ENCODE measurements around the gene IL20RA. TPM values are rescaled to one million over a fixed set of nuclear protein-coding genes. Genes with fewer than 3 reads are reported as not detected.

The IL20RA gene
- total RNA-seq, 1 experiment from 2014 or later = 3.1 TPM

DNA sequence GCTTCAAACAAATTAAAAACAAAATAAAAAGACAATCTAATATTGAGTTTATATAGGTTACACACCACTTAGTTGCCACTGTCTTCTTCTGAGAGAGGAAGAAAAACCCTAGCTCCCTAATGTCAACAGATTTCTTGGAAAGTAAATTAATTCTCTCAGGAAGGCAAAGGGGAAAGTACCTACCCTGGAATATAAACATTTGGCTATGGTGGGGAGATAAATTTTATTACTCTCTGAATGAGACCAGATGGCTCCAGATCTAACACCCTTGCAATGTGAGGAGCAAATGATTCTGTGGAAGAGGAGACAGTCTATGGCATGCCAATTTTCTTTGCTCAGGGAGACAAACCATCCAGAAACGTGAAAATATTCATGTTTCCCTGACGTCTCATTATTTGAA, 4.3 kb upstream of the IL20RA start:
- no TSS peak for BruUV-seq (replicated peaks)
- H3K27me3 Mint-ChIP-seq (ENCODE audit: unreplicated experiment) = no peaks in the 10 kb centered on the region
- H3K9me3 Mint-ChIP-seq (ENCODE audit: low read depth, unreplicated experiment) = no peaks in the 10 kb centered on the region
- no peak overlapping the region for H3K4me3 Mint-ChIP-seq (ENCODE audit: low read depth, unreplicated experiment)
- TF ChIP-seq, protein P1, sequence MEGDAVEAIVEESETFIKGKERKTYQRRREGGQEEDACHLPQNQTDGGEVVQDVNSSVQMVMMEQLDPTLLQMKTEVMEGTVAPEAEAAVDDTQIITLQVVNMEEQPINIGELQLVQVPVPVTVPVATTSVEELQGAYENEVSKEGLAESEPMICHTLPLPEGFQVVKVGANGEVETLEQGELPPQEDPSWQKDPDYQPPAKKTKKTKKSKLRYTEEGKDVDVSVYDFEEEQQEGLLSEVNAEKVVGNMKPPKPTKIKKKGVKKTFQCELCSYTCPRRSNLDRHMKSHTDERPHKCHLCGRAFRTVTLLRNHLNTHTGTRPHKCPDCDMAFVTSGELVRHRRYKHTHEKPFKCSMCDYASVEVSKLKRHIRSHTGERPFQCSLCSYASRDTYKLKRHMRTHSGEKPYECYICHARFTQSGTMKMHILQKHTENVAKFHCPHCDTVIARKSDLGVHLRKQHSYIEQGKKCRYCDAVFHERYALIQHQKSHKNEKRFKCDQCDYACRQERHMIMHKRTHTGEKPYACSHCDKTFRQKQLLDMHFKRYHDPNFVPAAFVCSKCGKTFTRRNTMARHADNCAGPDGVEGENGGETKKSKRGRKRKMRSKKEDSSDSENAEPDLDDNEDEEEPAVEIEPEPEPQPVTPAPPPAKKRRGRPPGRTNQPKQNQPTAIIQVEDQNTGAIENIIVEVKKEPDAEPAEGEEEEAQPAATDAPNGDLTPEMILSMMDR (IDR thresholded peaks at IDR 0.05; ENCODE audit: unreplicated experiment) = no peak
- no peaks in the 10 kb centered on the region for H3K4me1 Mint-ChIP-seq (ENCODE audit: low read depth, unreplicated experiment)
- CTCF ChIA-PET = no interaction called here
- intact Hi-C loops (cut with micrococcal nuclease; ENCODE audit: unreplicated experiment) = no loop called here
- H3K27ac Mint-ChIP-seq (ENCODE audit: unreplicated experiment) = no peak overlapping the region
- DNase-seq = no peak
- H3K36me3 Mint-ChIP-seq (ENCODE audit: insufficient read depth, unreplicated experiment) = peaks cover 3% of the 10 kb centered on the region

DNA sequence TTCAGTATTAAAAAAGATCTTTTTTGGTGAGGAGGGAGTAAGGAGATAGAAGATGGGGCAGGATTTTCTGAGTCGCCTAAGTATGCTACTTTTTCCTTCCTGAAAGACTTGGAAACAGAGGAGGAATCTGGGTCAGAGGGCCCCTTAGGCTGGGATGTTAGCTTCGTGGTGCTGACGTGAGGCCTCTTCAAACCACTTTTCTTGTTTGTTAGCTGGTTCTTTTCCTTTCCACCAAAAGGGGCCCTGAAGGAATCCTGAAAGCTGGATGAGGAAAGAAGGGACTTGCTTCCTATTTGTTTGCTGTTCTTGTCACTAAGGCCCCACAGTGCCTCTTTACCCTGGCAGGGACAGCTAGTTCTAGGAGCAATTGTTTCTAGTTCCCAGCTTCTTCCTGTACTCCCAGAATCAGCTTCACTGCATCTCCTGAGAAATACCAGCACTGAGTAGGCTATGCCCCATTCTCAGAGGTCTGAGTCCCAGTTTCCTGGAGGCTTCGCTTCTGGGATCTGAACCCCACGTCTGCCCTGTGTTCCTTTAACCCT, 2.2 kb upstream of the IL20RA start:
- Mint-ChIP-seq H3K36me3 (ENCODE audit: insufficient read depth, unreplicated experiment) (peaks cover 8% of the 10 kb centered on the region), H3K9me3 (ENCODE audit: low read depth, unreplicated experiment) (no peaks in the 10 kb centered on the region), H3K4me3 (ENCODE audit: low read depth, unreplicated experiment) (no peak overlapping the region), H3K27ac (ENCODE audit: unreplicated experiment) (no peak overlapping the region), H3K27me3 (ENCODE audit: unreplicated experiment) (no peaks in the 10 kb centered on the region), H3K4me1 (ENCODE audit: low read depth, unreplicated experiment) (no peaks in the 10 kb centered on the region)
- BruUV-seq (replicated peaks) = no TSS peak
- CTCF ChIA-PET = no interaction called here
- TF ChIP-seq, protein P1 (IDR thresholded peaks at IDR 0.05; ENCODE audit: unreplicated experiment) = no peak
- no peak for DNase-seq
- intact Hi-C loops (cut with micrococcal nuclease; ENCODE audit: unreplicated experiment) = no loop called here

DNA sequence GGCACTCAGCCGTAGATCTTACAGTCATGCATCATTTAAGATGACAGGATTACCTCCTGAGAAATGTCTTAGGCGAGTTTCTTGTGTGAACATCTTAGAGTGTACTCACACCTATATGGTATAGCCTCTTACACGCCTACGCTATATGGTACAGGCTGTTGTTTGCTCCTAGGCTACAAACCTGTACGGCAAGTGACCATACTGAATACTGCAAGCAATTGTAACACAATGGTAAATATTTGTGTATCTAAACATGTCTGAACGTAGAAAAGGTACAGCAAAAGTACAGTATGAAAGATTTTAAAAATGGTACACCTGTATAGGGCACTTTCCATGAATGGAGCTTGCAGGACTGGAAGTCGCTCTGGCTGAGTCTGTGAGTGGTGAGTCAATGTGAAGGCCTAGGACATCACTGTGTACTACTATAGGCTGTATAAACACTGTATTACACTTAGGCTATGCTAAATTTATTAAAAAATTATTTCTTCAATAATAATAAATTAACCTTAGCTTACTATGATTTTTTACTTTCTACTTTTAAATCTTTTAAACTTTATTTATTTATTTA, 541 bp upstream of the IL20RA start:
- no peaks in the 10 kb centered on the region for H3K9me3 Mint-ChIP-seq (ENCODE audit: low read depth, unreplicated experiment)
- intact Hi-C loops (cut with micrococcal nuclease; ENCODE audit: unreplicated experiment) = no loop called here
- CTCF ChIA-PET = no interaction called here
- H3K36me3 Mint-ChIP-seq (ENCODE audit: insufficient read depth, unreplicated experiment) = peaks cover 8% of the 10 kb centered on the region
- BruUV-seq (replicated peaks) = no TSS peak
- H3K27ac Mint-ChIP-seq (ENCODE audit: unreplicated experiment) = no peak overlapping the region
- no peak for DNase-seq
- peak overlapping the region; percentile 72 for H3K4me3 Mint-ChIP-seq (ENCODE audit: low read depth, unreplicated experiment)
- no peaks in the 10 kb centered on the region for H3K4me1 Mint-ChIP-seq (ENCODE audit: low read depth, unreplicated experiment)
- TF ChIP-seq, protein P1 (IDR thresholded peaks at IDR 0.05; ENCODE audit: unreplicated experiment) = no peak
- H3K27me3 Mint-ChIP-seq (ENCODE audit: unreplicated experiment) = no peaks in the 10 kb centered on the region

DNA sequence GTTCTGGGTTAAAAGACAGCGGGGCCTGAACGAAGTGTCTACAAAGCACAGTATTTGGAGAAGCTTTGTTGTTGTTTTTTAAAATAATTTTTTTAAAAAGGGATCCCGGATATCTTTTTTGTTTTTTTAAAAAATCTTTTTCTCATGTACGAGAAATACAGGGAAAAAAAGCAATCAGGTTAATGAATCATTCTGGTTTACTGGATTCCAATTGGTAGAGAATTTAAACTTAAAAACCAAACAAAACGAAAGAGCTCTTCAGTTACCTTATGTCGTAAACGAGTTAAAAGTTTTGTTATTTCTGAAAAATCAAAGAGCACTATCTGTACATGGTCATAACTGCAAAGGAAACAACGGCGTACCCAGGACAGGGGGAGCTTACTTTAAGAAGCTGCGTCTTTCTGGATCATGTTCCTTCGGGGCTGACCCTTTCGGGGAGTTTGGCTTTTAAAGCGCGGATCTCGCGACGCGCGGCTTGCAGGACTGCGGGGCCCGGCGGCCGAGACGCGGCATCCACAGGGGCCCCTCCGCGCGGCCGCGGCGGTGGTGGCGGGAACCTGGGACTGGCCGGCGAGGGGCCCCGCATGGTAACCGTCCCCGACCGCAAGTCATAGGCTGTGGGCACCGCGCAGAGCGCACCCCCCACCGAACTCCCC, 927 bp downstream of the IL20RA start:
- Mint-ChIP-seq H3K9me3 (ENCODE audit: low read depth, unreplicated experiment) (no peaks in the 10 kb centered on the region), H3K27ac (ENCODE audit: unreplicated experiment) (no peak overlapping the region), H3K27me3 (ENCODE audit: unreplicated experiment) (no peaks in the 10 kb centered on the region), H3K4me1 (ENCODE audit: low read depth, unreplicated experiment) (no peaks in the 10 kb centered on the region), H3K4me3 (ENCODE audit: low read depth, unreplicated experiment) (peak overlapping the region; percentile 72), H3K36me3 (ENCODE audit: insufficient read depth, unreplicated experiment) (peaks cover 8% of the 10 kb centered on the region)
- no peak for DNase-seq
- no TSS peak for BruUV-seq (replicated peaks)
- intact Hi-C loops (cut with micrococcal nuclease; ENCODE audit: unreplicated experiment) = no loop called here
- TF ChIP-seq, protein P1 (IDR thresholded peaks at IDR 0.05; ENCODE audit: unreplicated experiment) = no peak
- CTCF ChIA-PET = interaction anchor here (0.7 to 0.9 kb wide), 2 partner anchors 75 to 477 kb away, joined by 4 to 5 read pairs; no protein-coding TSS in a partner anchor
